SU-DHL-6 (cell line): ENCODE data around the gene LHX4.

Experiments
- CTCF ChIP-seq: fragments of 200-600 bp; sonication (generic); IDR thresholded peaks from one replicate; pipeline ENCODE4 v1.5.1; 2017; ENCODE audit warnings: antibody characterized with exemption, mild to moderate bottlenecking, low read length, moderate library complexity; ENCODE audit not compliant: insufficient read depth, poor library complexity, severe bottlenecking
- EZH2phosphoT487 ChIP-seq: fragments of 200-600 bp; sonication (generic), shearing (Covaris generic); conservative IDR thresholded peaks from 2 replicates; pipeline ENCODE4 v1.6.1; 2018; ENCODE audit warnings: mild to moderate bottlenecking, antibody characterized with exemption, low read length, moderate library complexity, mixed read lengths

GRCh38 chr1:180194546-180195207 lies 35.4 kb upstream of the LHX4 start:
- TF ChIP-seq CTCF (no peak), EZH2phosphoT487 (no peak)
